ENCODE measurements around the gene C17orf50. TPM values are rescaled to one million over a fixed set of nuclear protein-coding genes. Genes with fewer than 3 reads are reported as not detected.

The C17orf50 gene
- total RNA-seq, 2 experiments from 2014 or later = not detected

- intact Hi-C loops (cut with DNase I, micrococcal nuclease) = no loop called here
- no peak overlapping the region for H3K27ac Mint-ChIP-seq
- peaks cover 32 to 39% of the 10 kb centered on the region in 2 experiments for H3K27me3 ChIP-seq (ENCODE audit: control insufficient read depth in 1 of 2, insufficient read depth in 2 of 2, low read length in 2 of 2)
- ATAC-seq (ENCODE audit: poor library complexity) = no peak
- DNase-seq = no peak
- POLR2A ChIA-PET = no interaction called here
- TF ChIP-seq, protein P1, sequence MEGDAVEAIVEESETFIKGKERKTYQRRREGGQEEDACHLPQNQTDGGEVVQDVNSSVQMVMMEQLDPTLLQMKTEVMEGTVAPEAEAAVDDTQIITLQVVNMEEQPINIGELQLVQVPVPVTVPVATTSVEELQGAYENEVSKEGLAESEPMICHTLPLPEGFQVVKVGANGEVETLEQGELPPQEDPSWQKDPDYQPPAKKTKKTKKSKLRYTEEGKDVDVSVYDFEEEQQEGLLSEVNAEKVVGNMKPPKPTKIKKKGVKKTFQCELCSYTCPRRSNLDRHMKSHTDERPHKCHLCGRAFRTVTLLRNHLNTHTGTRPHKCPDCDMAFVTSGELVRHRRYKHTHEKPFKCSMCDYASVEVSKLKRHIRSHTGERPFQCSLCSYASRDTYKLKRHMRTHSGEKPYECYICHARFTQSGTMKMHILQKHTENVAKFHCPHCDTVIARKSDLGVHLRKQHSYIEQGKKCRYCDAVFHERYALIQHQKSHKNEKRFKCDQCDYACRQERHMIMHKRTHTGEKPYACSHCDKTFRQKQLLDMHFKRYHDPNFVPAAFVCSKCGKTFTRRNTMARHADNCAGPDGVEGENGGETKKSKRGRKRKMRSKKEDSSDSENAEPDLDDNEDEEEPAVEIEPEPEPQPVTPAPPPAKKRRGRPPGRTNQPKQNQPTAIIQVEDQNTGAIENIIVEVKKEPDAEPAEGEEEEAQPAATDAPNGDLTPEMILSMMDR (IDR thresholded peaks at IDR 0.05) = no peak
- H3K36me3 Mint-ChIP-seq (ENCODE audit: low read depth) = no peaks in the 10 kb centered on the region
- no peak overlapping the region for H3K27ac ChIP-seq (ENCODE audit: low read depth in 1 of 2, low read length in 2 of 2)
- no peak overlapping the region for H3K4me3 Mint-ChIP-seq
- H3K9me3 Mint-ChIP-seq = no peaks in the 10 kb centered on the region
- CTCF ChIA-PET = no interaction called here
- H3K4me3 ChIP-seq (ENCODE audit: low read length) = no peak overlapping the region
- H3K4me1 Mint-ChIP-seq (ENCODE audit: low read depth) = peaks cover 4% of the 10 kb centered on the region
- H3K36me3 ChIP-seq (ENCODE audit: insufficient read depth, low read length) = no peaks in the 10 kb centered on the region
- peaks cover 12% of the 10 kb centered on the region for H3K4me1 ChIP-seq (ENCODE audit: insufficient read depth, low read length)
- peaks cover 0 to 7% of the 10 kb centered on the region in 2 experiments for H3K9me3 ChIP-seq (ENCODE audit: control insufficient read depth in 1 of 2, insufficient read depth in 1 of 2, low read length in 2 of 2)
- peaks cover 46% of the 10 kb centered on the region for H3K27me3 Mint-ChIP-seq
Measured at GRCh38 chr17:35752471-35752870, 8.2 kb upstream of the C17orf50 start.

DNA sequence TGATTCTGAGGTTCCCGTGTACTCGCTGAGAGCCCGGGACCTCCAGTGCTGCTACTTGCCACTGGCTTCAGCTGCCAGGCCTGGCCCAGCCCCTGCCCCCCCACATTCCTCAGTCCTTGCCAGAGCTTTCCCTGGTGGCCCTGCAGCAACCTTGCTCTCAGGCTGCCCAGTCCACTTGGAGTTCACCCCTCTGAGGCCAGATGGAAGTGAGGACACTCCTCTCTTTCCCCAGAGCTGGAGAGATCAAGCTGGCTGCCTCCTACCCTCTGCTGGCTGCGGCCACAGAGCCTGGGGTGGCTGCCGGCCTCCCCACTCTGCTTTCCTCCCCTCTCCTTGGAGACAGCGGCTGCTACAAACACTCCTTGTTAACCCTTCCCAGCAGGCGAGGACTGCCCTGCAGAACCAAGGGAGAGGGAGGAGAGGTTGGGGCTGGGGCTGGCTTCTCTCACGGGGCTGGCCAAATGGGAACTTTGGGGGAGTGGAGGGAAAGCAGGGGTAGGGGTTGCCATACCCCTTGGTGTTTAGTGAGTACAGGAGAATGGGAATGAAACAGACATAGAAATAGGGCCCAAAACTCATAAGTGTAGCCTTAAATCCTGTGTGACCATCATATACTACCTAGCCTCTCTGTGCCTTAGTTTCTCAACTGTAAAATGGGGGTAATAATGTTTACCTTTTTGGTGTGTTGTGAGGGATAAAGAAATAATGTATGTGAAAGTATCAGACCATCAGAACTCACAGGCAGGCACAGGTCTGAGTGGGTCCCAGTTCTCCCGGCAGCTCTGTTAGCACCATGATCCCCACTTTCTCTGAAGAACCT lies 7.5 kb upstream of the C17orf50 start, which contains the start of gene GAS2L2:
Gene GAS2L2 (minus strand): TSS at position 295 of the 820 bp plus-strand sequence. CDS start 389 bp downstream, outside the sequence.
- Mint-ChIP-seq H3K27me3 (peaks cover 41% of the 10 kb centered on the region), H3K4me3 (no peak within 1 kb of the TSS), H3K27ac (no peak within 1 kb of the TSS), H3K9me3 (no peaks in the 10 kb centered on the region), H3K4me1 (ENCODE audit: low read depth) (peaks cover 4% of the 10 kb centered on the region), H3K36me3 (ENCODE audit: low read depth) (no peaks in the 10 kb centered on the region)
- TF ChIP-seq, protein P1 (IDR thresholded peaks at IDR 0.05) = no peak
- Histone ChIP-seq H3K36me3 (ENCODE audit: insufficient read depth, low read length) (no peaks in the 10 kb centered on the region), H3K4me3 (ENCODE audit: low read length) (no peak within 1 kb of the TSS), H3K27ac (ENCODE audit: low read depth in 1 of 2, low read length in 2 of 2) (no peak within 1 kb of the TSS), H3K4me1 (ENCODE audit: insufficient read depth, low read length) (peaks cover 10% of the 10 kb centered on the region), H3K27me3 (ENCODE audit: control insufficient read depth in 1 of 2, insufficient read depth in 2 of 2, low read length in 2 of 2) (peaks cover 28 to 34% of the 10 kb centered on the region in 2 experiments), H3K9me3 (ENCODE audit: control insufficient read depth in 1 of 2, insufficient read depth in 1 of 2, low read length in 2 of 2) (peaks cover 0 to 6% of the 10 kb centered on the region in 2 experiments)
- intact Hi-C loops (cut with DNase I, micrococcal nuclease) = no loop called here
- ChIA-PET POLR2A (no interaction called here), CTCF (no interaction called here)
- ATAC-seq (ENCODE audit: poor library complexity) = no peak
- no peak for DNase-seq

GRCh38 chr17:35757243-35757642 lies 3.4 kb upstream of the C17orf50 start:
- Histone ChIP-seq H3K36me3 (ENCODE audit: insufficient read depth, low read length) (no peaks in the 10 kb centered on the region), H3K27me3 (ENCODE audit: control insufficient read depth in 1 of 2, insufficient read depth in 2 of 2, low read length in 2 of 2) (peaks cover 0 to 3% of the 10 kb centered on the region in 2 experiments), H3K27ac (ENCODE audit: low read depth in 1 of 2, low read length in 2 of 2) (no peak overlapping the region), H3K4me1 (ENCODE audit: insufficient read depth, low read length) (peaks cover 4% of the 10 kb centered on the region), H3K9me3 (ENCODE audit: control insufficient read depth in 1 of 2, insufficient read depth in 1 of 2, low read length in 2 of 2) (no peaks in the 10 kb centered on the region), H3K4me3 (ENCODE audit: low read length) (no peak overlapping the region)
- no peak for DNase-seq
- no peak for ATAC-seq (ENCODE audit: poor library complexity)
- Mint-ChIP-seq H3K4me3 (no peak overlapping the region), H3K27me3 (no peaks in the 10 kb centered on the region), H3K4me1 (ENCODE audit: low read depth) (no peaks in the 10 kb centered on the region), H3K9me3 (no peaks in the 10 kb centered on the region), H3K36me3 (ENCODE audit: low read depth) (no peaks in the 10 kb centered on the region), H3K27ac (no peak overlapping the region)
- ChIA-PET CTCF (no interaction called here), POLR2A (no interaction called here)
- TF ChIP-seq, protein P1 (IDR thresholded peaks at IDR 0.05) = no peak
- intact Hi-C loops (cut with DNase I, micrococcal nuclease) = no loop called here

All from CD4-positive, alpha-beta T cell (primary cell).